B cell (primary cell): ENCODE results near the gene CAMTA1. TPM values are rescaled to one million over a fixed set of nuclear protein-coding genes. Genes with fewer than 3 reads are reported as not detected.

Experiments used
- ATAC-seq: fragments of 200-7000 bp; cut with Tn5 transposase; one replicate; pipeline ENCODE4 v1.10.0; 2021; ENCODE audit warnings: low read depth, mild to moderate bottlenecking, moderate number of reproducible peaks, moderate library complexity
- CTCF ChIA-PET: fragments of 350-600 bp; sonication (Branson Sonifier 250); formaldehyde crosslinking; loops from one replicate; lab custom pipeline; 2021; ENCODE audit warnings: antibody characterized with exemption, inconsistent platforms; lab: Charles Lee
- POLR2A ChIA-PET: fragments of 350-600 bp; sonication (Branson Sonifier 250); formaldehyde crosslinking; loops from one replicate; lab custom pipeline; 2021; ENCODE audit warnings: antibody characterized with exemption; lab: Charles Lee
- DNase-seq: peaks from one replicate; pipeline ENCODE4 v3.0.0; 2013
- H2AFZ ChIP-seq: 2 replicates; pipeline ENCODE4 v1.6.1; 2012; ENCODE audit warnings: mild to moderate bottlenecking, low read depth, low read length; ENCODE audit not compliant: insufficient read depth, poor library complexity, severe bottlenecking
- H3K27ac ChIP-seq, 2 donors: 1 replicate in 1 of 2; 2 replicates in 1 of 2; pipeline ENCODE4 v1.5.1; 2012 to 2013; ENCODE audit warnings: low read length in 2 of 2, mild to moderate bottlenecking in 2 of 2, moderate library complexity in 1 of 2
- H3K27me3 ChIP-seq, 4 experiments: fragments of 200-600 bp in 1 of 4; sonication (generic) in 1 of 4; replicated peaks in 1 of 4; 1 replicate in 2 of 4; 2 replicates in 2 of 4; pipeline versions ENCODE4 v1.6.1 to v1.7.0; 2013 to 2016; ENCODE audit warnings: low read length in 3 of 4, mild to moderate bottlenecking in 2 of 4, mixed read lengths in 1 of 4, moderate library complexity in 1 of 4; ENCODE audit not compliant: insufficient read depth in 4 of 4, control insufficient read depth in 3 of 4; ENCODE audit errors: control extremely low read depth in 1 of 4
- H3K36me3 ChIP-seq, 2 experiments: replicated peaks in 1 of 2; 1 replicate in 1 of 2; 2 replicates in 1 of 2; pipeline versions ENCODE4 v1.6.1 to v1.7.1; 2013; ENCODE audit warnings: low read length in 1 of 2; ENCODE audit not compliant: insufficient read depth in 2 of 2, control insufficient read depth in 1 of 2; ENCODE audit errors: control extremely low read depth in 1 of 2, extremely low read depth in 1 of 2
- H3K4me1 ChIP-seq, 2 donors: fragments of 200-600 bp in 1 of 2; sonication (generic) in 1 of 2; 1 replicate in 1 of 2; 2 replicates in 1 of 2; pipeline versions ENCODE4 v1.5.1 to v1.6.1; 2013 to 2017; ENCODE audit warnings: low read length in 2 of 2; ENCODE audit not compliant: control insufficient read depth in 2 of 2, insufficient read depth in 2 of 2
- H3K4me2 ChIP-seq: replicated peaks from 2 replicates; pipeline ENCODE3; 2012; ENCODE audit warnings: mild to moderate bottlenecking, low read depth, low read length; ENCODE audit not compliant: poor library complexity, severe bottlenecking
- H3K4me3 ChIP-seq, 5 experiments: fragments of 200-600 bp in 1 of 5; sonication (generic) in 1 of 5; 1 replicate in 3 of 5; 2 replicates in 2 of 5; pipeline versions ENCODE4 v1.5.1 to v1.7.0; 2011 to 2016; ENCODE audit warnings: low read length in 4 of 5, mild to moderate bottlenecking in 4 of 5, low read depth in 2 of 5, control low read depth in 1 of 5, moderate library complexity in 1 of 5; ENCODE audit not compliant: insufficient read depth in 1 of 5; ENCODE audit errors: control extremely low read depth in 1 of 5, extremely low read depth in 1 of 5
- H3K79me2 ChIP-seq: fragments of 200-600 bp; sonication (generic); one replicate; pipeline ENCODE4 v1.6.0; 2016; ENCODE audit warnings: low read length; ENCODE audit not compliant: control insufficient read depth, insufficient read depth
- H3K9ac ChIP-seq: fragments of 200-600 bp; sonication (generic); 2 replicates; pipeline ENCODE4 v1.6.1; 2017; ENCODE audit warnings: mild to moderate bottlenecking, low read length, moderate library complexity
- H3K9me3 ChIP-seq, 3 donors: one replicate each; pipeline versions ENCODE4 v1.6.1 to v1.7.1; 2013; ENCODE audit warnings: low read length in 2 of 3; ENCODE audit not compliant: control insufficient read depth in 2 of 3, insufficient read depth in 1 of 3; ENCODE audit errors: control extremely low read depth in 1 of 3
- H4K20me1 ChIP-seq: 2 replicates; pipeline ENCODE4 v1.6.0; 2012; ENCODE audit warnings: mild to moderate bottlenecking, low read length; ENCODE audit not compliant: insufficient read depth, control insufficient read depth, poor library complexity, severe bottlenecking
- H3K27ac Mint-ChIP-seq: one replicate; pipeline ENCODE4 v1.8.0; 2021; ENCODE audit warnings: mixed read lengths
- H3K27me3 Mint-ChIP-seq: one replicate; pipeline ENCODE4 v1.8.0; 2021; ENCODE audit warnings: mixed read lengths
- H3K4me1 Mint-ChIP-seq: one replicate; pipeline ENCODE4 v1.8.0; 2021; ENCODE audit warnings: mixed read lengths
- H3K4me3 Mint-ChIP-seq: one replicate; pipeline ENCODE4 v1.8.0; 2021; ENCODE audit warnings: mixed read lengths
- H3K9me3 Mint-ChIP-seq: one replicate; pipeline ENCODE4 v1.8.0; 2022; ENCODE audit warnings: mixed read lengths; ENCODE audit not compliant: insufficient read depth
- CTCF ChIP-seq: fragments of 200-600 bp; IDR thresholded peaks from one replicate; pipeline ENCODE4 v1.8.0; 2022; ENCODE audit warnings: antibody characterized with exemption, mild to moderate bottlenecking
- EZH2 ChIP-seq: IDR thresholded peaks from 2 replicates; pipeline ENCODE4 v1.6.1; 2012; ENCODE audit warnings: borderline replicate concordance, low read depth, mild to moderate bottlenecking, moderate library complexity, low read length; ENCODE audit not compliant: insufficient read depth, poor library complexity, severe bottlenecking
- WGBS: methylation state at CpG from one replicate; pipeline ENCODE4 v1.1.5; 2013; ENCODE audit warnings: missing lambda C conversion rate; ENCODE audit not compliant: insufficient coverage; 5-methylcytosine and 5-hydroxymethylcytosine counted together
- intact Hi-C: fragments of 100-400 bp; cut with micrococcal nuclease; formaldehyde crosslinking; loops from one replicate; pipeline ENCODE4 v1.10.0; 2022
- polyA plus RNA-seq: library from polyadenylated mRNA; depleted of rRNA; stranded (reverse); fragments of >200 nt; gene quantifications from 2 replicates; pipeline ENCODE4 v1.2.3, GENCODE V29; 2012
- total RNA-seq, 2 donors: library from RNA; stranded (reverse); fragments of 120-200 nt in 1 of 2; gene quantifications; 1 replicate in 1 of 2; 2 replicates in 1 of 2; pipeline versions ENCODE4 v1.2.3 to v1.2.4, GENCODE V29; 2013 to 2022

The CAMTA1 gene
- total and polyA plus RNA-seq, 2 donors (not counting 1 experiment from before 2014, with no cell fraction given): 42.2 to 45.7 TPM

GRCh38 chr1:7473223-7474142 lies 688.2 kb downstream of the CAMTA1 start:
- Histone ChIP-seq H3K4me2 (no peak overlapping the region), H3K27ac (no peak overlapping the region), H3K9me3 (no peaks in the 10 kb centered on the region), H3K79me2 (no peaks in the 10 kb centered on the region), H3K4me3 (no peak overlapping the region), H3K27me3 (no peaks in the 10 kb centered on the region), H3K9ac (no peak overlapping the region), H3K36me3 (no peaks in the 10 kb centered on the region), H2AFZ (no peak overlapping the region), H3K4me1 (no peaks in the 10 kb centered on the region), H4K20me1 (no peaks in the 10 kb centered on the region)
- no peaks in the 10 kb centered on the region for H3K4me1 Mint-ChIP-seq
- H3K9me3 Mint-ChIP-seq: no peaks in the 10 kb centered on the region
- ChIA-PET CTCF (no interaction called here), POLR2A (no interaction called here)
- 87% methylated on average over 13 of the region's 13 CpGs for WGBS
- no peak overlapping the region for H3K4me3 Mint-ChIP-seq
- ATAC-seq (no peak), DNase-seq (no peak)
- intact Hi-C loops: no loop called here
- no peak for TF ChIP-seq EZH2
- no peak for TF ChIP-seq CTCF
- H3K27ac Mint-ChIP-seq: no peak overlapping the region
- peaks cover 3% of the 10 kb centered on the region for H3K27me3 Mint-ChIP-seq

GRCh38 chr1:7474143-7474490 lies 688.9 kb downstream of the CAMTA1 start:
- H3K4me3 Mint-ChIP-seq: no peak overlapping the region
- ChIA-PET CTCF (no interaction called here), POLR2A (no interaction called here)
- H3K4me1 ChIP-seq: no peaks in the 10 kb centered on the region
- WGBS: 97% methylated on average over 3 of the region's 3 CpGs
- no peak overlapping the region for H2AFZ ChIP-seq
- no peaks in the 10 kb centered on the region for H3K27me3 Mint-ChIP-seq
- ATAC-seq (no peak), DNase-seq (no peak)
- H3K4me1 Mint-ChIP-seq: no peaks in the 10 kb centered on the region
- TF ChIP-seq EZH2 (no peak), CTCF (no peak)
- H3K36me3 ChIP-seq: no peaks in the 10 kb centered on the region
- H3K9ac ChIP-seq: no peak overlapping the region
- no peaks in the 10 kb centered on the region for H3K9me3 ChIP-seq
- H4K20me1 ChIP-seq: no peaks in the 10 kb centered on the region
- no peak overlapping the region for H3K4me3 ChIP-seq
- no peaks in the 10 kb centered on the region for H3K79me2 ChIP-seq
- intact Hi-C loops: no loop called here
- no peaks in the 10 kb centered on the region for H3K27me3 ChIP-seq
- no peak overlapping the region for H3K27ac Mint-ChIP-seq
- H3K27ac ChIP-seq: no peak overlapping the region
- H3K4me2 ChIP-seq: no peak overlapping the region
- H3K9me3 Mint-ChIP-seq: no peaks in the 10 kb centered on the region
